HG03103 (cell line): ENCODE measurements around the gene WNT9A.

Experiments
- ATAC-seq: cut with Tn5 transposase; IDR thresholded peaks from one replicate; pipeline ENCODE4 v1.9.1; 2021; ENCODE audit warnings: low read depth; ENCODE audit not compliant: unreplicated experiment

Gene WNT9A

DNA sequence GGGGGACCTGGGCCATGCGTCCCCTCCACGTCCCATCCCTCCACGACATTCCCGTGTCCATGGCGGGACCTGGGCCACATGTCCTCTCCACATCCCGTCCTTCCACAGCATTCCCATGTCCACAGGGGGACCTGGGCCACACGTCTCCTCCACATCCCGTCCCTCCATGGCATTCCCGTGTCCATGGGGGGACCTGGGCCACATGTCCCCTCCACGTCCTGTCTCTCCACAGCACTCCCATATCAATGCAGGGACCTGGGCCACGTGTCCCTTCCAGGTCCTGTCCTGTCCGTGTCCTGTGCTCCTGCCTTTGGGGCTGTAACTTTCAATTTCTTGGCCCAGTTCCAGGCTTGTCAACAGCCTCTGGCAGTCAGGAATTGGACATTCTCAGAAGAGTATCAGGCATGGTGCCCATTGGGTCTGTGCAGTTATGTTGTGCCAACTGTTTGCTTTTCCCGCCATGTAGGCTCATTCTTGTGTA is 47.1 kb downstream of the WNT9A start:
- no peak for ATAC-seq

DNA sequence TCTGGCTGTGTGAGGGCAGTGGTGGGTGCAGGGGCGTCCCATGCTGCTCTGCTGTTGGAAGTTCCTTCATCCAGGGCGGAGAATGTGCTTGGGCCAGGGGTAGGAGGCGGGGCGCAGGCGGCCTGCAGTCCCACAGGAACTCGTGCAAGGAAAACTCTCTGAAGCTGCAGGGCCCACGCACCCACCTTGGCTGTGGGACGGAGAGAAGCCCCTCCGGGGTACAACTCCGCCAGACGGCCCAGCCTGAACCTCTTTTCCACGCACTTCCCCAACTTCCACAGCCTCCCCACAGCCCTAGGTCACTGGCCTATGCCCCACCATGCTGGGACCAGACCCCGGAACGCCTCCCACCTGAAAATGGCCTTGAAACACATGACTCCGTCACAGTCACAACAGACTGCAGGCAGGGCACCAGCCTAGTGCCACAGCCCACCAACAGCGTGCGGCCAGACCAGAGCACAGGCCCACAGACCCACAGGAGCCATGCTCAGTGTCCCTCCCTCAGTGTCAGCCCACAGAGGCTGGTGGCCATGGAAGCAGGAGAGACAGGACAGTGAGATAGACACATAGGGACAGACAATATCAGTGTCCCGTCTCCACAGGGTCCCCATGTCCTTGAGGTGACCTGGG is 47.8 kb downstream of the WNT9A start:
- ATAC-seq = no peak

DNA sequence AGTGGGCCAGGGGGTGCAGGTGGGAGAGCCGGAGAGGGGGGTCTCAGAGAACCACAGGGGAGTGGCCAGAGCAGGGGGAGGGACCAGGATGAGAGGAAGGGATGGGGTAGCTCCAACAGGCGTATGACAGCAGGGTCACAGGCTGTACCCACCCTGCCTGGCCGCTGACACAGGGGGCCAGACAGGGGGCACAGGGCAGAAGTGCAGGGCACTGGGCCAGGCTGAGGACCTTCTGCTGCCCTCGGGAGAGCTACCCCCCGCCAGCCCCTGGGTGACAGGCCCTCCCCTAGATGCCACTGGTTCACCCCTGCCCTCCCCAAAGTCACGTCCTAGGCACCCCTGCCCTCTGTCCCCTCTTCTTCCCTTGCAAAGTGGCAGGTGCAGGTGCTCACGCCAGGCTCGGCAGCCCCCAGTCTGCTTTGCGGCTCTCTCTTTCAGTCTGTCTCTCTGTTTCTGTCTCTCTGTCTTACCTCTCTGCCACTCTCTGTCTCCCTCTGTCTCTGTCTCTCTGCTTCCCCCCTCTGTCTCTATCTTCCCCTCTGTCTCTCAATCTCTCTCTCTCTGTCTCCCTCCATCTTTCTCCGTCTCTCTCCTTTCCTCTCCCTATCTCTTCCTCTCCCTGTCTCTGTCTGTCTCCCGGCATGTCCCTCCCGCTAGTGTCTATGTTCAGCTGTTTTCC is 48.5 kb downstream of the WNT9A start:
- ATAC-seq = no peak

DNA sequence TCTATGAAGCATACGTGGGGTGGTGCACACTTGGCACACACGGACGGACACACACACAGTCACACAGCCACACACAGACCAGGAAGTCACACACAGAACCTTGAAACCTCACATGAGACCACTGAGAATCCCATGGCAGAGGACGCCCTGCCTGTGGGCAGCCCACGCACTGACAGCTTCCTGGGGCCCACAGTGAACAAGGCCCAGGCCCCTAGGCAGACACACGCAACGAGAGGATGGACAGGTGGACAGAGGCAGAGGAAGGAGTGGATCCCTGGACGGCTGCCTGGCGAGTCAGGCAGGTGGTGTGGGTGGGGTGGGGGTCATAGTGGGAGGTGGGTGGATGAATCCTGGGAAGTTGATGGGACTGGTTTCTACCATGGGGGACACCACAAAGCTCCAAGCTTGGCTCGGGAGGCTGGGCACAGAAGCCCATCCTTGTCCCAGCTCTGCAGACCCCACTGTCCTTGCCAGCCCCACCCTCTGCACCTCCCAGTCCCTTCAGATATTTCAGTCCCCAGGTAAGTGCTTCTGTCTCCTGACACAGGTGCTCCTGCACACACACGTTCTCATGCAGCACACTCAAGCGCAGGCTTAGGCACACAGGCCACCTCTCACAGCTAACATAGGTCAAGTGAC is 49.1 kb downstream of the WNT9A start:
- ATAC-seq = no peak

DNA sequence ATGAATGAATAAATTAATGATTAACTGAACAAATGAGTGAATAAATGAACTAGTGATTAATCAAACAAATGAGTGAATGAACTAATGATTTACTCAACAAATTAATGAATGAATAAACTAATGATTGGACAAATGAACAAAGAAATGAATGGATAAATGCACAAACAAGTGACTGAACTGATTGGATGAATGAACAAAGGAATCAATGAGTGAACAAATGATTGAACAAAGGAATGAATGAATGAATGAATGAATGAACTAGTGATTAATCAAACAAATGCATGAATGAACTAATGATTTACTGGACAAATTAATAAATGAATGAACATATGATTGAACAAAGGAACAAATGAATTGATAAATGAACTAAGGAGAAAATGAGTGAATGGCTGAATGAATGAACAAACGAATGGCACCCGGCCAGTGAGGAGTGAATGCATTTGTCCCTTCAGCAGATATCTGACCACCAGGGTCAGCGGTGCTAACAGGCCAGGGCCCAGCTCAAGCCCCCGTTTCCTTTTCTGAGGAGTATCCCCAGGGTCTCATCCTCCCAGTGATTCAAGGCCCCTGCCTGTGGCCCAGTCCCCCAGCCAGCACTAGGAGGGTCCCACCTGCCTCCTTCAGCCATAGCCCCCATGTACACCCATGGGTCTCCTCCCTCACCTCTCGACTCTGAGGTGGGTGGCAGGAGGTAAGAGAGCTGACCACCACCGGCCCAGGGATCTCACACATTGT is 49.9 kb downstream of the WNT9A start:
- ATAC-seq = no peak

DNA sequence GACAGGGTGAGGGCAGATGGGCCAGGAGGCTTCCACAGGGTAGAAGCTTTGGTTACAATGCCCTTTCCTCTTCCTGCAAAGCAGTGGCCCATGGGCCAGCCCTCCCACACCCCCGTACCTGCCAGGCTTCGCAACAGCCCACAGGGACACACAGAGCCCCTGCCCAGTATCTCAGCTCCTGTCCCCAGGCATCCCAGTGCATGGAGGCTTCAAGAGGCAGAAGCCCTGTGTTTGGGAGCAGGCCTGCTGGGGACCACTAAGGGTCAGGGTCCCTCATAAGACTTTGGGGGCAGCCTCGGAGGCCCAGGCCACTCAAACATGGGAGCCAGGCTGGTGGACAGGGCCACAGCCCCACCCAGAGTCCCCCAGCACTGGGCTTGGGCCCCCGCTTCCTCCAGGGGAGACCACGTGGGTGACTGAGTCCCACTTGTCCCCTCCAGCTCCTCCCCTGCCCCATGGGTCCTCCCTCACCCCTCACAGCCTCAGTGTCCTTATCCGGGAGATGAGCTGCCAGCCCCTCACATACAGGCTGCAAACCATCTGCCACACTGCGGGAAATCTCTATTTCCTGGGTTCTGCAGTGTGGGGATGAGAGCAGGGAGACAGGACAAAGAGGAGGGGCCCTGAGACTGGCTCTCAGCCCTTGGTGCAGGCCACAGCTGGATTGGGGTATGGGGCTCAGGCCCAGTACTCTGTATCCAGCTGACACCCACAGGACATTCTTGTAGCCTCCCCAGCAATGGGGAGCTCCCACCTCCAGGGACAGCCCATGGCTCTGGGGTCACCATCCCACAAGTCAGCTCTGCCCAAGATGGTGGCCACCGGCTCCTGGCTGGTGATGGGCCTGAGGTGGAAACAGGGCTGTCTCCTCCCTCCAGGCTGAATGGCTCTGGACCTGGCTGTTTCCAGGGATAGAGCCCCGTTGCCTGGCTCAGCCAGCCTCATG is 50.7 kb downstream of the WNT9A start:
- ATAC-seq = no peak

DNA sequence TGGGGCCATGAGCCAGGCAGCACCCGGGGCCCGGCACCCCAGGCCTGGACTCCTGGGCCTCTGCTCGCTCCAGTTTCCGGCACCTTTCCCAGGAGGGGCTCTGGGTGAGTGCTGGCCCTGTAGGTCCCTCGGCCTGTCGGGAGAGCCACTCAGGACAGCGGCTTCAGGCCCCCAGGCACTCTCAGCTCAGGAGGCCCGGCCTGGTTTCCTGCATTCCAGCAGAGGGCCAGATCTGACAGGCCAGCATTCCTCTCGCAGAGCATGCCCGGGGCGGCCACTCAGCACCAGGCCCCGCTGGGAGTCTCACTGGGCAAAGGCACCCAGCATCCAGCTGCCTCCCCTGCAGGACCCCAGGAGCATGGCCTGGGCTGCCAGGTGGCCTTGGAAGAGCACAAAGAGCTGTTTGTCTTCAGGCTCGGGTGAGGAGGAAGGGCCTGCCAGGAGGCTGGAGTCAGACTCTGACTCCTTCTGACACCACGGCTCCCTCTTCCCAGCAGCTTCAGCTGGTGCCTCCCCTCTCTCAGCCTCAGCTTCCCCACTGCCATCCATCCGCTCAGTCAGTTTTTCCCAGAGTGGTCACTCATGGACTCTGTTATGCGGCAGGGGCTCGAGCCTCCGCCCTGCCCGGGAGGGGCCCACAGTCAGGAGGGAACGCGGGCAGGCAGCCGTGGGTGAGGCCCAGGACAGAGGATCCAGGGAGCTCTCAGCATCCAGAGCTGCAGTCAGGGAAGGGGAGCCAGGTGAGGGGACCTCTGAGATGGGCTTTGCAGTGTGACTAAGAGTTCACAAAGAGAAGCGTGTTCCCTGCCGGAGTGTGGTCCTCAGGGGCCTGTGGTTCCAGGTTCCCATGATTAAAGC is 51.7 kb downstream of the WNT9A start:
- no peak for ATAC-seq

DNA sequence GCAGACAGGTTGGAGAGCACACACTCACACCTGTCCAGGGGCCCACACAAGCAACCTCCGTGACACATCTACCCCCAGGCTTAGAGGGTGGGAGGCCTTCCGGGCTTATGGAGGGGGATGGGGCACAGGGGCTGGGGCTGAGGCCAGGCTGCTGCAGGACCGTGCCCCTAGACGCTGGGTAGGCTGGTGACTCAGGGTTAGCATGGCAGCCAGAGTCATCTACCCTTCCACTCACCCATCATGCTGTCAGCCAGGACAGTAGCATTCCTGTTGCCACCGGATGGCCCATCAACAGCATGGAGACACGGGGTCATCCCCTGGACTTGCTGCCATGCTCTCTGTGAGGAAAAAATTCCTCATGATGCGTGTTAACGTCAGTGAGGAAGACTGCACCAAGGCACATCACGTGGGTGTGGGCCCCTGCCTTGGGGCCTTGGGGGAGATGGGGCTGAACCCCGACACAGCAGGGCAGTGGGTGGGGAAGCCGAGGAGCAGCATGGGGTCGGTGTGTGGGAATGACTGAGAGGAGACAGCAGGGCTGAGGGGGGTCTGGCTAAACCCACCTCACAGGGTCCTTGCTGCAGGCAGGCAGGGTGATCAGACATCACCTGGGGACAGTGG is 52.8 kb downstream of the WNT9A start:
- ATAC-seq = no peak

DNA sequence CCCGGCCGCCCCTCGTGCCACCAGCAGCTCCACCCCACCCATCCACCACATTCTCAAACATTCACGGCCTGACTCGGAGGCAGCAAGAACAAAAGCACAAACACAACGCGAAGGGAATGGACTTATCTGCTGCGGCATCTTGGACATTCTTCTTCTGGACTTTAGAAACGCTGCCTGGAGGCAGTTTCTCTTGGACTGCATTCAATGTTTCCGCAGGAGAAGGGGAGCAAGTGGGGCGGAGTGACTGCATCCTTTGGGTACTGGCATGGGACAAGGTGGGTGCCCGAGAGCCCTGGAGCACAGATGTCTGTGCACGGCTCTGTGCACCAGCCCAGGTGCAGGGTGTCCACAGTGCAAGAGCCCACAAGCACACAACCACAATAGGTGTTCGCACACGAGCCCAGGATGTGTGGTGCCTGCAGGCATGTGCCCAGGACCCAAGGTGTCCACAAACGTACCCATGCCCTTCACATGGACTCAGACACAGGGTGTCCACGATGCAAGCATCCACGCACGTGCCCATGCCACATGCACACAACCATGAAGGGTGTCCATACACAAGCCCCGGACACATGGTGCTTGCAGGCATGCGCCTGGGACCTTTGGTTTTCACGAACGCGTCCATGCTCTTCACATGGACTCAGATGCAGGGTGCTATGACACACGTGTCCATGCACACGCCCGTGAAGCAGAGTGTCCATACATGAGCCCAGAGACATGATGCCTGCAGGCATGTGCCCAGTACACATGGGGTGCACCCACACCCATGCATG is 53.6 kb downstream of the WNT9A start:
- ATAC-seq = no peak

DNA sequence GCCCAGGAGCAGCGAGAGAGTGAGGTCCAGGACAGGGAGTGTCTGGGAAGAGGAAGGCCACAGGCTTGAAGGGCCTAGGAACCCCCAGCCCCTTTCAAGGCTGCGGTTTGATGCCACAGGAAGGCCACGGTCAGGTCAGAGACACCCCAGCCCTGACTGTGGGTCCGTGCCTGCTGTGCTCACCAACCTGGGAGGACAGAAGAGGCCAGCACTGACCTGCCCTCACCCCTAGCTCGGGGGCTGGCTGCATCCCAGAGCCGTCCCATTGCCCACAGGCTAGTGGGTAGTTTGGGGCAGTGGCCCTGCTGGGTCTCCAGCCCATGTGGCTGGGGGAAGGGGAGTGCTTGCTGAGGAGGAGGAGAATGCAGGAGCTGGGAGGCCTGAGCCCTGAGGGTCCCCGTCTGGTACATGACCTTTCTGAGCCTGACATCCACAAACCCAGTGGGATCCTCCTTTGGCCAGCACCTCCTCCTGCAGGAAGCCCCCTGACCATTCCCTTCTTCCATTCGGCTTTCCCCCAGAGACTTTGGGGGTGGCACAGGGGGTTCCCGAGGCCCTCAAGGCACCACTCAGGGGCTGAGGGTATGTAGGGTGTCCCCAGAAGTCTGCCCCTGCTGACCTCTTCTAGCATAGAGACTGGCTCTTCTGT is 54.3 kb downstream of the WNT9A start:
- no peak for ATAC-seq

DNA sequence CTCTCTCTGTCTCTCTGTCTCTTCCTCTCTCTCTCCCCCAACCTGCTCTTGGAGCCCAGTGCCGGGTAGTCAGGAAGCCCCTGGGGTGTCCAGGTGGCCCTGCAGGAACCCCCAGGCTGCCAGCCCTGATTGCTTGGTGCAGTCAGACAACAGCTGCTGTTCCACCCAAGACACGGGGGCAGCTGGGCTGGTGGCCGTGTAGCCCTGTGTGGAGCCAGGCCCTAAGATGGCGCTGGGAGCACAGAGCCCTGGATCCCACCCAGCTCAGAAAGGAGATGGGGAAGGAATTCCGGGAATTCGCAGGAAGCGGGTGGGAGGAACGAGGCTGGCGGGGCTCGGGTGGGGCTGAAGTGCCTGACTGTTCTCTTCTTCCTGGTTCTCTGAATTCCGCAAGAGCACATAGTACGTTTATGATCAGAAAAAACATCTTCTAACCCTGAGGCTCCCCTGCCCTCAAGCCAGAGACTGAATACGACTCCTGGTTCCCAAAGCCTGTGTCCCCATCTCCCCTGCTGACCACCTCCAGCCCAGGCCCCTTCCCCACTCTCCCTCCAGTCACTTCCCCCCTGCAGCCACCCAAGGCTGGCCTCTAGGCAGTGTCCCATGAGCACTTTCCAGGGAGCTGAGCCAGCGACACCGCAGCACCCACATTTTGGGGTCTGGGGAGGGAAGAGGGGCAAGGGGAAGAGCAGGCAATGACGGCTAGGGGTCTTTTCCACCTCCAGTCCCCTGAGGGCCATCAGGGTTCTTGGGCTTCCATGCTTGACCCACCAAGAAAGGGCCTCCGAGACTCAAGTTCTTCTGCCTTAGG is 55.0 kb downstream of the WNT9A start:
- no peak for ATAC-seq

DNA sequence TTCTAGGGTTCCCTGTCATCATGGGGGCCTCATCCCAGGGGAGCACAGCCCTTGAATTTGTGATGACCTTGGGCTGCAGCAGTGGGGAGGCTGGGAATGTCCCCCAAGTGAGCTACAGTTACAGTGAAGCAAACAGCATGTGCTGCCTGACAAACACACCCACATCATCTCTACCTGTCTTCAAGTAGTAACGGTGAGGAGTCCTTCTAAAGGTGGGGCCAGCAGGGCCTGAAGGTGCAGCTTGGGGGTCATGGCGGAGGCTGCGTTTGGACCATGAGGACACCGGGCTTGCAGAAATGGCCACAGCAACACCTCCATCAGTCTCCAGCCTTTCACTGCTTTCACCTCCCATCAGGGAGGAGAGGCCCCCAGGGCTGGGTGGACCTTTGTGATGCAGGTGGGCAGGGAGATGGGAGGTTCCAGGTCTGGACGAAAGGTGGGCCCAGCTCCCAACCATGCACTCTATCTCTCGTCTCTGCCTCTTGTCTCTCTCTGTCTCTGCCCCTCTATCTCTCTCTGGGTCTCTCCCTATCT is 55.7 kb downstream of the WNT9A start:
- no peak for ATAC-seq

DNA sequence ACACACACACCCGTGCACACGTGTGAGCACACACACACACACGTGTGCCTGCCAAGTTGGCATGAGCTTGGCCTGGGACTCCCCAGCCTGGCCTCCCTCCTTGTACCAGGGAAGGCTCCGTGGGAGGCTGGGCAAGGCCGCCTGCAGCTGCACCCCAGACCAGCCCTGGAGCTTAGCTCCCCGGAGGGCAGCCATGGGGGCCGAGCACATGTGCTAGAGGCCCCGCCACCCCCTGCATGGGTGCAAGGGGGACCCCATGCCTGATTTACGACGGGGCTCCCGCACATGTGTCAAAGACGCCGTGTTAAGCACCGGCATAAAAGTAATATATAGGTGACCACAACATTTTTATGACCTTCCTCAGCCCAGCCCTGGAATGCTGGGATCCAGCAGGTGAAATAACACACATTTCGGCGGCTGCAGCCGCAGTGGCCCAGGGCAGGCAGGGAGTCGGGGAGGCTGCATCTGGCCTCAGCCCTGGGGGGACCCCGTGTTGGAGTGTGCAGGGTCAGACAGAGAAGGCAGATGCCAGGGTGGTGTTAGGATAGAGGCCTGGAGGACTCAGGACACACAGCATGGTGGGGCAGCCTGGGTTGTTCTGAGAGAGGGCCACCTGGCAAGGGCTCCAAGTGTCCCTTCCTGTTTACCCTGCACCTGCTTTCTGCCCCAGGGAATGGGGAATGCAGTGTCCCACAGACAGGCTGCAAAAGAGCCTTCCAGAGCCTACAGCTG is 56.3 kb downstream of the WNT9A start:
- no peak for ATAC-seq

DNA sequence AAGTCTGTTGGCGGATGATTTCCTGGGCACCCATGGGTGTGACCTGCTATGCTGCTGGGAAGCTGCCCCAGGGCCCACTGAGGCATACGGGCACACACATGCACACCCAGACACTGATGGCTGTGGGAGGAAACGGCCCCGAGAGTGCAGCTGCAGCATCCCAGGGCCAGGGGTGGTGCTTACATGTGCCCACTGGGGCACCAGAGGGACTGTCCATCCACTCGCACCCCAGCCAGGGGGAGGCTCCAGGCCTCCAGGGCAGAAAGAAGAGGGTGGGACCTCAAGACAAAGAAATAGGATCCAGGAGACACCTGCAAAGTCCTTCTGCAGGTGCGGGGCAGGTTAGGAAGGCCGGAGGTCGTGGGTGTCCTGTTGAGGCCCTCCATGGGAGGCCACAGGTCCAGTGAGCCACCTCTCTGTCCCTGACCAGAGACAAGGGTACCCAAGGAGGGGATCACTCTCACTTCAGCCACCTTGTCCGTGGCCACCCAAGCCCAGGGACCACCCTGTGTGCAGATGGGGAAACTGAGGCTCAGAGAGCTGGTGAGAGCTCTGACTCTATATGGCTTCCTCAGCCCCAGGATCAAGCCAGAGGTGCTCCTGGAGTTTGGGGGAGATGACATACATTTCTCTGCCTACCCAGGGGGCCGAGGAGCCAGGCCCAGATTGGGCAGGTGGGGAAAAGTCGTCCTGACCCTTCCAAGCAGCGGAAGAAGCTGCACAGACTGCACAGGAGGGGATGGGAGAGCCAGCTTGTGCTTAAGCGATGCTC is 57.1 kb downstream of the WNT9A start:
- ATAC-seq = no peak

DNA sequence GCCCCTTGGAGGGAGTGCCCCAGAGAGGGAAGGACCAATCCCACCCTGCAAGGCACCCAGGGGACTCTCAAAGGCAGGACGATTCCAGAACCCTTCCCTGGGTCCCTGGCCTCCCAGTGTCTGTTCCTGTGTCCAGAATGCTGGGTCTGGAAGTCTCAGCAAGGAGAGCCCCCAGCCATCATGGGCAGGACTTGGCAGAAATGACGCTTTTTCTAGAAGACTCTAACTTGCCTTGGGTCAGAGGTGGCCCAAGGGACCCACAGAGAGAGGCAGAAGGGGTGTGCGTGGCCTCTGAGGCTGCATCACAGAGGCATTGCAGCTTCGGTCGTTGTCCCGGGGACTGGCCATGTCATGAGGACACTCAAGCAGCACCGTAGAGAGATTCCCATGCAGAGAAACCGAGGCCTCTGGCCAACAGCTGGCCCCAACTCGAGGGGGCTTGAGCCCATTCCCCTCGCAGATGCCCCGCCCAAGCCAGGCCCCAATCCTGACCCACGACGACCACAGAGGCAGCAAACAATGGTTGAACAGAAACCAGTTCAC is 57.8 kb downstream of the WNT9A start:
- no peak for ATAC-seq
